ENCODE results near the gene CD3E. TPM values are rescaled to one million over a fixed set of nuclear protein-coding genes. Genes with fewer than 3 reads are reported as not detected.

Gene CD3E
- total and polyA plus RNA-seq, 2 of the 13 experiments (the other 11 are each of a cell fraction or from before 2014, with no cell fraction given) = not detected

DNA sequence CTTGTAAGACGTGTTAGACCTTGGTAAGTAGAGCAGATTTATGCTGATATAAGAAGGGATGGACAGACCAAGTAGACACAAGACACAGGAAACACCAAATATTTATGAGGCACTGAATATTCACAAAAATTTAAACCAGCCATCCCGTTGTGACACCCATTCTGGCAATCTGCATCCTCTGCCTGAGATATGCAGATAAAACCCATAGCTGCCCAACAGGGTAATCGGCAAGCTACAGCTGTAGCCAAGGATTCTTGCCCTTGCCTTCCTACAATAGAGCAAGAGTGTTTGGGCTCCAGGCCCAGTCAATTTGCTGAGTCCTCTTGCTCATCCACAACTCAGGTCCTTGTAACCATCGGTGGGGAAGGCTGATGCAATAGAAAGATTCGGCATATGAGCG is 21.9 kb upstream of the CD3E start:
- FAIRE-seq = no peak
- CTCF ChIA-PET (ENCODE audit: low intra/inter-chr PET ratio, low total read pairs) = no interaction called here
- in situ Hi-C loops (cut with HindIII; ENCODE audit: extremely low pct_ligation_motif_present, low pct_unique_long_range_greater_than_20kb) = no loop called here
- Histone ChIP-seq H3K79me2 (ENCODE audit: insufficient read depth, low read length) (no peaks in the 10 kb centered on the region), H3K4me3 (replicated peaks in 1 of 3; ENCODE audit: insufficient read depth in 1 of 3, low read depth in 2 of 3, low read length in 3 of 3) (no peak overlapping the region), H4K20me1 (ENCODE audit: insufficient read depth, low read length) (no peaks in the 10 kb centered on the region), H3K27me3 (ENCODE audit: control insufficient read depth in 1 of 2, insufficient read depth in 2 of 2, low read length in 2 of 2) (no peaks in the 10 kb centered on the region), H3K9ac (ENCODE audit: insufficient read depth, low read depth, low read length) (no peak overlapping the region), H3K4me1 (ENCODE audit: insufficient read depth, low read length) (peaks cover 2% of the 10 kb centered on the region; the same call in 1 of the 2 replicates), H3K36me3 (replicated peaks in 1 of 2; ENCODE audit: control insufficient read depth in 1 of 2, insufficient read depth in 2 of 2, low read length in 2 of 2) (no peaks in the 10 kb centered on the region), H3K27ac (ENCODE audit: extremely low read length, insufficient read depth, low read length) (no peak overlapping the region), H2AFZ (ENCODE audit: low read length) (no peak overlapping the region), H3K9me3 (ENCODE audit: low read length) (no peaks in the 10 kb centered on the region), H3K4me2 (ENCODE audit: low read depth, low read length) (no peak overlapping the region)
- 45% methylated on average over 6 of the region's 6 CpGs for WGBS (ENCODE audit: low lambda C conversion rate)
- no peak for DNase-seq (ENCODE audit: low spot score)
- no TSS peak for BruUV-seq (replicated peaks)
- intact Hi-C loops (cut with micrococcal nuclease; ENCODE audit: unreplicated experiment) = no loop called here
- no peak for TF ChIP-seq ZNF768 (CRISPR knock-in tag; IDR thresholded peaks at IDR 0.05)
- TF ChIP-seq, protein P1, sequence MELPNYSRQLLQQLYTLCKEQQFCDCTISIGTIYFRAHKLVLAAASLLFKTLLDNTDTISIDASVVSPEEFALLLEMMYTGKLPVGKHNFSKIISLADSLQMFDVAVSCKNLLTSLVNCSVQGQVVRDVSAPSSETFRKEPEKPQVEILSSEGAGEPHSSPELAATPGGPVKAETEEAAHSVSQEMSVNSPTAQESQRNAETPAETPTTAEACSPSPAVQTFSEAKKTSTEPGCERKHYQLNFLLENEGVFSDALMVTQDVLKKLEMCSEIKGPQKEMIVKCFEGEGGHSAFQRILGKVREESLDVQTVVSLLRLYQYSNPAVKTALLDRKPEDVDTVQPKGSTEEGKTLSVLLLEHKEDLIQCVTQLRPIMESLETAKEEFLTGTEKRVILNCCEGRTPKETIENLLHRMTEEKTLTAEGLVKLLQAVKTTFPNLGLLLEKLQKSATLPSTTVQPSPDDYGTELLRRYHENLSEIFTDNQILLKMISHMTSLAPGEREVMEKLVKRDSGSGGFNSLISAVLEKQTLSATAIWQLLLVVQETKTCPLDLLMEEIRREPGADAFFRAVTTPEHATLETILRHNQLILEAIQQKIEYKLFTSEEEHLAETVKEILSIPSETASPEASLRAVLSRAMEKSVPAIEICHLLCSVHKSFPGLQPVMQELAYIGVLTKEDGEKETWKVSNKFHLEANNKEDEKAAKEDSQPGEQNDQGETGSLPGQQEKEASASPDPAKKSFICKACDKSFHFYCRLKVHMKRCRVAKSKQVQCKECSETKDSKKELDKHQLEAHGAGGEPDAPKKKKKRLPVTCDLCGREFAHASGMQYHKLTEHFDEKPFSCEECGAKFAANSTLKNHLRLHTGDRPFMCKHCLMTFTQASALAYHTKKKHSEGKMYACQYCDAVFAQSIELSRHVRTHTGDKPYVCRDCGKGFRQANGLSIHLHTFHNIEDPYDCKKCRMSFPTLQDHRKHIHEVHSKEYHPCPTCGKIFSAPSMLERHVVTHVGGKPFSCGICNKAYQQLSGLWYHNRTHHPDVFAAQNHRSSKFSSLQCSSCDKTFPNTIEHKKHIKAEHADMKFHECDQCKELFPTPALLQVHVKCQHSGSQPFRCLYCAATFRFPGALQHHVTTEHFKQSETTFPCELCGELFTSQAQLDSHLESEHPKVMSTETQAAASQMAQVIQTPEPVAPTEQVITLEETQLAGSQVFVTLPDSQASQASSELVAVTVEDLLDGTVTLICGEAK (IDR thresholded peaks at IDR 0.05) = no peak
- TF ChIP-seq, protein P1 (CRISPR knock-in tag; IDR thresholded peaks at IDR 0.05) = no peak
- TF ChIP-seq POGK (CRISPR knock-in tag; conservative IDR thresholded peaks at IDR 0.05) = no peak
- no peak for TF ChIP-seq AGO2 (optimal IDR thresholded peaks at IDR 0.05; ENCODE audit: low read depth, low read length)
- TF ChIP-seq ZNF580 (CRISPR knock-in tag; IDR thresholded peaks at IDR 0.05; ENCODE audit: borderline replicate concordance, low read depth) = no peak
- no peak for TF ChIP-seq RNF219 (CRISPR knock-in tag; IDR thresholded peaks at IDR 0.05)
- POLR2A ChIA-PET = no interaction called here
- no peak for ATAC-seq
